GM10266 (cell line): ENCODE measurements around the gene EIF3K.
"Not testable (repeated sequence)": the region's sequence is repeated elsewhere in the genome, so short reads cannot be mapped to it uniquely, and the experiment has no call there.

Experiments used
- DNase-seq: peaks from one replicate; pipeline ENCODE4 v3.0.0; 2012; ENCODE audit errors: extremely low spot score
- CTCF ChIP-seq: IDR thresholded peaks from 2 replicates; pipeline ENCODE4 v1.5.1; 2012; ENCODE audit warnings: mild to moderate bottlenecking, low read depth; ENCODE audit not compliant: control insufficient read depth, insufficient read depth; ENCODE audit errors: missing control alignments

The EIF3K gene

GRCh38 chr19:38624822-38625221 is 5.8 kb downstream of the EIF3K start:
- no peak for DNase-seq
- no peak for TF ChIP-seq CTCF

GRCh38 chr19:38626401-38626800 is 7.4 kb downstream of the EIF3K start:
- DNase-seq, result no peak
- TF ChIP-seq CTCF, result no peak

GRCh38 chr19:38629568-38629967 is 10.6 kb downstream of the EIF3K start:
- no peak for DNase-seq
- no peak for TF ChIP-seq CTCF

- DNase-seq, result not testable (repeated sequence)
Measured at GRCh38 chr19:38631301-38631700, 12.3 kb downstream of the EIF3K start.

- DNase-seq, result not testable (repeated sequence)
Measured at GRCh38 chr19:38631811-38632475, 13.0 kb downstream of the EIF3K start.

- TF ChIP-seq CTCF, result no peak
Measured at GRCh38 chr19:38632476-38633213, 13.7 kb downstream of the EIF3K start.

GRCh38 chr19:38634757-38635482 is 15.9 kb downstream of the EIF3K start:
- TF ChIP-seq CTCF, result peak; percentile 82
- DNase-seq, result peak; percentile 75

More at GRCh38 chr19:38632476-38633213, 13.7 kb downstream of the EIF3K start:
- DNase-seq, result no peak
